Mammary epithelial cell (primary cell): ENCODE measurements around the gene CD300E.

Experiments used
- CTCF ChIP-seq, 2 donors: IDR thresholded peaks in 1 of 2; conservative IDR thresholded peaks in 1 of 2; 2 replicates each; pipeline ENCODE4 v1.5.1; 2011 to 2012; ENCODE audit warnings: inconsistent platforms in 2 of 2, low read length in 2 of 2, mild to moderate bottlenecking in 2 of 2, control low read depth in 1 of 2, low read depth in 1 of 2; ENCODE audit not compliant: insufficient read depth in 1 of 2; ENCODE audit errors: extremely low read depth in 1 of 2
- EZH2 ChIP-seq: IDR thresholded peaks from 2 replicates; pipeline ENCODE4 v1.6.1; 2012; ENCODE audit warnings: low read length, inconsistent platforms, borderline replicate concordance

DNA sequence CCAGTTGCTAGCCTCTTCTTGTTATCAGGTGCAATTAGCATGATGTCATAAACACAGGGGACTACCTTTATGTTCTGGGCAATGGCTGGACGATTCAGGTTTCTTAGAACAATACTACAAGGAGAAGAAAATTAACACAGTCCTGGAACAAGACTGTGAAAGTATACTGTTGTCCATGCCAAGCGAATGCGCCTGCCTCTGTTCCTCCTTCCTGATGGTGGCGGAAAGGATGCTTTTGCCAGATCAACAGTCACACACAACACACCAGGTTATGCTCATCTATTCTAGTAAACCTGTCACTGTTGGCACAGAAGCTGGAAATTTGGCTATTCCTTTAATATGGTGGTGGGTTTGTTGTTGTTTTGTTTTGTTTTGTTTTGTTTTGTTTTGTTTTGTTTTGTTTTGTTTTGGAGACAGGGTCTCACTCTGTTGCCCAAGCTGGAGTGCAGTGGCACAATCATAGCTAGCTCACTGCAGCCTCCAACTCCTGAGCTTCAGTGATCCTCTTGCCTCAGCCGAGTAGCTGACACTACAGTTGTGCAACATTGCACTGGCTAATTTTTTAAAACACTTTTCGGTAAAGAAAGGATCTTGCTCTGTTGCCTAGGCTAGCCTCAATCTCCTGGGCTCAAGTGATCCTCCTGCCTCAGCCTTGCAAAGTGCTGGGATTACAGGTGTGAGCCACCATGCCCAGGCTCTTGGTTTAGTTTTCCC, 28.3 kb downstream of the CD300E start:
- TF ChIP-seq CTCF (conservative IDR thresholded peaks at IDR 0.05 in 1 of 2, IDR thresholded peaks at IDR 0.05 in 1 of 2; ENCODE audit: extremely low read depth in 1 of 2, insufficient read depth in 1 of 2, low read depth in 1 of 2, low read length in 2 of 2) (no peak), EZH2 (no peak)
